GM19452 (cell line): ENCODE results near the gene FOXK2.

Experiments used
- ATAC-seq: cut with Tn5 transposase; IDR thresholded peaks from one replicate; pipeline ENCODE4 v1.9.1; 2021; ENCODE audit not compliant: unreplicated experiment

FOXK2 gene

DNA sequence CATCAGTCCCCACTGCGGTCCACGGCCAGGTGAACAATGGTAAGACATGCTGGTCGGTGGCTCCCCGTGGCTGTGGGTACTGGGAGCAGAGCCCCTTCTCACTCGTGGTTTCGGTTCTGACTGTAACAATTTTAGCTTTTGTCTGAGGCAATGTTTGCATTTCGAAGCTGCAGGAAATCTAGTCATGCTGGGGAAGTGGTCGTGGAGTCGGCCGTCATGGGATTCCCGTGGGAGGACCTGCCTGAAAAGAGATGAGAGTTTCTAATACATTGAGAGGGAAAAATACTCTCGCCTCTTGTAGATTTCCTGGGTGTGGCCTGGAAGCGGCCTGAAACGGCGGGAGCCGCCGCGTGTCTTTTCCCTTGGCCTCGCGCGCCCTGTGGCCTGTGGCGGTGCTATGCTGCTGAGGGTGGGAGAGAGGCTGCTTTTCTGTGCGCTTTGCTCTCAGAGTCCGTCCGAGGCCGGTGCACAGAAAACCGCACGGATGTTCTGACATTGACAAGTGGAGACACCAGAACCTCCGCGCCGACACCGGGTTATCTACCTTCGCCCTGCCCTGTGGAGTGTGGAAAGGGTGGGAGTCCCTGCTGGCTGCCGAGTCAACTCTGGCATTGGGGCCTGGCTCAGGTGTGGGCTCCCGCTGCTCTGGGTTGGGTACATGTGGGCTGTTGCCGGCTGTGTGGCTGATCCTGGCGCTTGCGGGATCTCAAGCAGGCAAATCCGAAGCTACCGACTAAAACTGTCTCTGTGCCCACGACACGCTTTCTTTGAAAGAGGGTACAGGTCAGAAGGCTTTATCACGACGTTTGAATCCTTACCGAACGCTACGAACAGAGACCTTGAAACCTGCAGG, 67.9 kb downstream of the FOXK2 start:
- ATAC-seq: no peak

DNA sequence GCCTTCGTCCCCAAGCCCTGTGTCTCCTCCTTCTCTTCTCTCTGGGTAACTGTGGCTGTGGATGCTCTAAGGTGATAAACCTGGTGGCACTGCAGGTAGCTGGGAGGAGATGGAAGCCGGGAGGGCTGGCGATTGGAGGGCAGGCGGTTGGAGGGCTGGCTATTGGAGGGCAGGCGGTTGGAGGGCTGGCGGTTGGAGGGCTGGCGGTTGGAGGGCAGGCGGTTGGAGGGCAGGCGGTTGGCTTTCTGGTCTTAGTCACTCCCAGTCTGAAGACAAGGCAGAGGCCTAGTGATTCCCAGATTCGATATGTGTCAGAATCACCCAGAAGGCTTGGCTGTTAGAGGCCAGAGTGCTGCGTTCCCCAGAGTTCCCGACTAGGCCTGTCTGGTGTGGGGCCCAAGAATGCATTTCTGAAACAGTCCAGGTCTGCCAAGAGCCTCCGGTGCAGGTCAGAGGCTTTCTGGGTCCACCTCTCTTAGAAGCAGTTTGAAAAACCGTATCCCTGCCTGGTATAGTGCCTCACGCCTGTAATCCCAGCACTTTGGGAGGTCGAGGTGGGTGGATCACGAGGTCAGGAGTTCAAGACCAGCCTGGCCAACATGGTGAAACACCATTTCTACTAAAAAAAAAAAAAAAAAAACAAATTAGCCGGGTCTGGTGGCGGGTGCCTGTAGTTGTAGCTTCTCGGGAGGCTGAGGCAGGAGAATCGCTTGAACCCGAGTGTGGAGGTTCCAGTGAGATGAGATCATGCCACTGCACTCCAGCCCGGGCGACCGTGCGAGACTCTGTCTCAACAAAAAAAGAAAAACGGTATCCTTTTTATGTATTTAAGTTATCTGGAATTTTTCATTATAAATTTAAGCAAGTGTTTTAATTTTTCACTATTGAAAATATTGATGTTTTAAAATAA, 69.0 kb downstream of the FOXK2 start:
- ATAC-seq: no peak

DNA sequence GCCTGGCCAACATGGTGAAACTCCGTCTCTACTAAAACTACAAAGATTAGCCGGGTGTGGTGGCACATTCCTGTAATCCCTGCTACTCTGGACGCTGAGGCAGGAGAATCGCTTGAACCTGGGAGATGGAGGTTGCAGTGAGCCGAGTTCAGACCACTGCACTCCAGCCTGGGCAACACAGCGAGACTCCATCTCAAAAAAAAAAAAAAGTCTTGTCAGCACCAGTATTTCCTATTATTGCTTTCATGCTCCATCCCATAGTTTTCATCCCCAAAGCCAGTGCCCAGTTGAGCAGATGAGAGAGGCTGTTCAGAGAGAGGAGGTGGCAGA, 70.3 kb downstream of the FOXK2 start:
- no peak for ATAC-seq

DNA sequence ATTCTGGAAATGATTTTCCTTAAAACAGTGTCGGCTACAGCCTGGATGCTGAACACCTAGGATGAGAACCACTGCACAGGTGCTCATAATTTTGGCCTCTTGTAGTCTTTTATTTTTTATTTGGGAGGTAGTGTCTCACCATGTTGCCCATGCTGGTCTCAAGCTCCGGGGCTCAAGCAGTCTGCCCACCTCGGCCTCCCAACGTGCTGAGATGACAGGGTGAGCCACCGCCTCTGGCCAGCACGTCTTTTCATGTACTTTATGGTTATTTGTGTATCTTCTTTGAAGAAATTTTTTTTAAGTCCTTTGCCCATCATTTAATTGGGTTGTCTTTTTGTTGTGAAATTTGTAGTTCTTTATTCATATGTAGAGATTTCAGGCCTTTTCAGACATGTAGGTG, 70.7 kb downstream of the FOXK2 start:
- ATAC-seq: no peak

DNA sequence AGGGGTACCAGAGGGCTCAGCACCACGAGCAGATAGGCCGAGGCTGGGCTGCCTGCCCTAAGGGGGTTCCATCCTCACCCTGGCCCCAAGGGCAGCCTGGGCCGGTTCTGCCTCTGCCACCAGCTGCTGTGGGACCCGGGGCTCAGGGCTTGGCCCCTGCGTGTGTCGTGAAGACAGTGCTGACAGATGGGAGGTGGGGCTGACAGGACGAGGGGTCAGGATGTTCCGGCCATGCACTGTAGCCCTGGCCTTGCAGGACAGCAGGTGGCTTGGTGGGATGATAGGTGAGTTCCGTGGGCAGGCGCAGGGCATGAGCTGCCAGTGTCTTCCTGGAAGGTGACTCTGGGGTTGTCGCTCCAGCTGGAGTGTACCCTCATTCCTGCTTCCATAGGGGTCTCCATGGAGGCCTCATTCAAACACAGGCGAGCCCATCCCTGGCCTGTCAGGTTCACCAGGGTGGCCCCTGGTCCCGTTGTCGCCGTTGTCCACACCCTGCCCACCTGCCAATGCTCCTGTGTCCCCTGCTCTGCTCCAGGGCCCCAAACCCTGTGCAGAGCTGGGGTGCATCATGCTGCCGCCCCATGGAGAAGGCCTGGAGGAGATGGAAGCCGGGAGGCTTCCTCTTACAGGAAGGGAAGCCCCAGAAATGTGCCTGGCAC, 71.5 kb downstream of the FOXK2 start:
- no peak for ATAC-seq

DNA sequence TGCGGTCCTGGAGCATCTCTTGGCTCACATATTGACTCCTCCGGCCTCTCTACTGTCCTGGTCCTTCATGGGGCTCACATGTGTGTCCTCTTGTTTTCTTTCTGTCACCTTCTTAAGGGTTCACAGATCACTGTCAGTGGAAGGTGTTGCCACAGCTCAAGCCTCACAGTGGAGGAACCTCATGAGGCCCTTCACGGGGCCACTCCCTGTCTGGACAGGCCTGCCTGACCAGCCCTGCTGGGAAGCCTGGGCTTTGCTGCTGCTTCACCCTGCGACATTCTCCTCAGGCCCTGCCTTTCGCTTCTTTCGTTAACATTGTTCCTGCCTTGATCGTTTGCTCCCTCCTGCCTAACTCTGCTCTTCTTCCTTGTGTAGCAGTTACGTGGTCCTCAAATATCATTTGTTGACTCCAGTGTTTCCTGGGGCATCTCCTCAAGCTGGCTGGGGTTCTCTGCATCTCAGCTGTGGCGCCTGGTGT, 72.8 kb downstream of the FOXK2 start:
- no peak for ATAC-seq

DNA sequence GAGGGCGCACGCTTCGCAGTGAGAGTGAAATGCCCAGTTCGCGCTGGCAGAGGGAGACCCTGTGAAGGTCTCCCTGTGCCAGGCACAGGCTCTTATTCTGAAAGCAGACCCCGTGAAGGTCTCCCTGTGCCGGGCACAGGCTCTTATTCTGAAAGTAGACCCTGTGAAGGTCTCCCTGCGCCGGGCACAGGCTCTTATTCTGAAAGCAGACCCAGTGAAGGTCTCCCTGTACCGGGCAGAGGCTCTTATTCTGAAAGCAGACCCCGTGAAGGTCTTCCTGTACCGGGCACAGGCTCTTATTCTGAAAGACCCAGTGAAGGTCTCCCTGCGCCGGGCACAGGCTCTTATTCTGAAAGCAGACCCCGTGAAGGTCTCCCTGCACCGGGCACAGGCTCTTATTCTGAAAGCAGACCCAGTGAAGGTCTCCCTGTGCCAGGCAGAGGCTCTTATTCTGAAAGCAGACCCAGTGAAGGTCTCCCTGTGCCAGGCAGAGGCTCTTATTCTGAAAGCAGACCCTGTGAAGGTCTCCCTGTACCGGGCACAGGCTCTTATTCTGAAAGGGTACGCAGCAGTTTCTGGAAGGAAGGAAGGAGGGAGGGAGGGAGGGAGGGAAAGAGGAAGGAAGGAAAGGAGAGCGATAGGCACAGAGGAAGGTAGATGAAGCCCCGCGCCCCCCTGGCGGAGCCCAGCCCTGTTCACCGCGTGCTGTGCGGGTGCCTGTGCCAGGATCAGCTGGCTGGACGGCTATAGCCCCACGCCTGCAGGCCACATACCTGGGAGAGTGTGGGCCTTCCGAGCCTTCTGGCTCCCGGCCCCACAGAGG, 73.4 kb downstream of the FOXK2 start:
- no peak for ATAC-seq

DNA sequence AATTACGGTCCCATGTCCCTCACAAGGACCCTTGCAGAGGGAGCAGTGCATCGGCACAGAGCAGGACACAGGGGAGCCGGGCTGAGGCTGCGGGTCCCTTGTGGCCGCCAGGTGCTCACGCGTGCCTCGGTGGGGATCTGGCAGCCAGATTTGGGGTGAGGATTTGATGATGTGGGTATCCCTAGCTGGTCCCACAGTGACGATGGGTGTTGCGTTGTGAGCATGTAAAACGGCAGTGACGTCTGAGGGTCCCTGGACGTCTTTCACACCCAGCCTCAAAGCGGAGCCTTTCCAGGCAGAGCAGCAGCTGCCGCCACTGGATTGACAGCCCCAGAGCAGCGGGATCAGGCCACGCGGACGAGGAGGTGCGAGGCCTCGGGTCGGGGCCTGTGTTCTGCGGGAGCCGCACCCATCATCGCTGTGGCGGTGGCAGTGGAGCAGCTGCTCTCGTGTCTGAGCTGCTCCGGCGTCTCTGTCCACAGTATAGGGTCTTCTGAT, 74.1 kb downstream of the FOXK2 start:
- no peak for ATAC-seq

DNA sequence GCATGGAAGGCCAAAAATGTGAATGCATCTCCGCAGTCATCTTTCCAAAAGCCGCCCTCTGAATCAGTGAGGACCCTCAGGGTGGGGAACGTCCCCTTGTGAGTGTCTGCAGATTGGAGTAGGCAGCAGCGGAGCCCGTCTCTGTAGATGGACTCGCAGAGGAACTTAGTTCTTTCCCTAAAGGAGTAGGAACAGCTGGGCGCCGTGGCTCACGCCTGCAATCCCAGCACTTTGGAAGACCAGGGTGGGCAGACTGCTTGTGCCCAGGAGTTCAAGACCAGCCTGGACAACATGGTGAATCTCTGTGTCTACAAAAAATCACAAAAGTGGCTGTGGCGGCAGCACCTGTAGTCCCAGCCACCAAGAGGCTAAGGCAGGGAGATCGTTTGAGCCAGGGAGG, 75.0 kb downstream of the FOXK2 start:
- no peak for ATAC-seq

DNA sequence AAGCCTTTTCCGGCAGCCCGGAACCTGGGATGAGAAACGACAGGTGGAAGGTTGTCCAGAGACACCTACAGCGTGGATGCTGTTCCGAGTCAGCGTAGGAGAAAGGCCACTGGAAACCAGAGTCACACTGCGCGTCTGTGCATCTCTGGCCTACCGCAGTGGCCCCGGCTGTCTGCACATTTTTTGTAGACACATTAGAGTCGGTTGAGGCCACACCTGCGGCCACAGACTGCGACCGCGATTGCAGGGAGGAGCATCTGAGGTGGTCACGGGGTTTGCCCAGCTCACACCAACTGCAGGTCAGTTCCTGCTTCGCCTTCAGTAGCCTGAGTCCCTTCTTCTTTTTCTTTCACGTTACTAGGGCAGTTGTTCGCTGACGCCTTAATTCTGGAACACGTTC, 76.4 kb downstream of the FOXK2 start:
- ATAC-seq: no peak

DNA sequence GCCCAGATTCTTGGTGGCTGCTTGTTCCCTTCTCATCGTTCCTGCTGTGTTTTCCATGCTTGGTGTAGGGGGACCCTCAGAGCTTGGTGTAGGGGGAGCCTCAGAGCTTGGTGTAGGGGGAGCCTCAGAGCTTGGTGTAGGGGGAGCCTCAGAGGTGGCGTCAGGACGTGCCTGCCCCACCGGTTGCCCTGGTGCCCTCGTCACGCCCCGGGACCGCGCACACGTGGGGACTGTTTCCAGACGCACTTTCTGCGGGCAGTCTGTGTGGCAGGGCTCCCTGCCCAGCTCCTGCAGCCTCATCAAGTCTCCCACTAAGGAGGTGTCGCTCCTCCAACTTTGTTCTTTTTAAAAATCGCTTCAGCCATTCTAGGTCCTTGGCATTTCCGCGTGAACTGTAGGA, 76.8 kb downstream of the FOXK2 start:
- ATAC-seq: no peak

DNA sequence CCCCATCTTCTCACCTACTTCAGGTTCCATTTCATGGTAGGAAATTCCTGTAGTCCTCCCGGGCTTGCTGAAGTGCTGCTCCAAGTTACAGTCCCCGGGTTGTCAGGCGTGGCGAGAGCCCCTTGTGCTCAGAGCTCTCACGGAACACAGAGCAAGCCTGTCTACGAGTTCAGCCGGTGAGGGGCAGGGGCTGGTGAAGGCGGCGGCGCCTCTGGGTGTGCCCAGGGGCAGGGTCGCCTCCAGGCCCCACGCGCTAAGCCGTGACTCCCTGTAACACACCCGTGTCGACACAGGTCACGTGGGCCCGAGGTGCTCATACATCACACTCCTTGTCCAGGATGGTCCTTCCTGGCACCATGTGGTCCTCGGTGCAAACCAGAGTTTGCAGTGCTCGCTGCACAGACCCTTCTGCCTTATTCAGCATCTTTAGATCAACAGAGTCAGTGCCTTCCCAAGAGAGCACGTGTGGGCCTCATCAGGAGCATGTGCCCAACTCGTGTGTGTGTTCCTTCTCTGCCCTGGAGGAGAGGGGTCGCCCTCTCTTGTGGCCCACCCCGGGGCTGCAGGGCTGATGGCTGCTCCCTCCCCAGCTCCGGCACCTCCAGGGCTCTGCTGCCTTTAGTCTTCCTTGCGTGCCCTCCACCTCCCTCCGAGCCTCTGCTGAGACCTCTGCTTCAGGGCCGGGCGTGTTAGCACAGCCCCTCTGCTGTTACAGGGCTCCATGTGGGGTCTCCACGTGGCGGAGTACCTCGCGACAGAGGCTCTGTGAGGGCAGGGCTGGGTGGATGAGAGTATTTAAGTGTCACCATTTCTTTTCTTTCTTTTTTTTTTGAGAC, 77.5 kb downstream of the FOXK2 start:
- ATAC-seq: no peak

DNA sequence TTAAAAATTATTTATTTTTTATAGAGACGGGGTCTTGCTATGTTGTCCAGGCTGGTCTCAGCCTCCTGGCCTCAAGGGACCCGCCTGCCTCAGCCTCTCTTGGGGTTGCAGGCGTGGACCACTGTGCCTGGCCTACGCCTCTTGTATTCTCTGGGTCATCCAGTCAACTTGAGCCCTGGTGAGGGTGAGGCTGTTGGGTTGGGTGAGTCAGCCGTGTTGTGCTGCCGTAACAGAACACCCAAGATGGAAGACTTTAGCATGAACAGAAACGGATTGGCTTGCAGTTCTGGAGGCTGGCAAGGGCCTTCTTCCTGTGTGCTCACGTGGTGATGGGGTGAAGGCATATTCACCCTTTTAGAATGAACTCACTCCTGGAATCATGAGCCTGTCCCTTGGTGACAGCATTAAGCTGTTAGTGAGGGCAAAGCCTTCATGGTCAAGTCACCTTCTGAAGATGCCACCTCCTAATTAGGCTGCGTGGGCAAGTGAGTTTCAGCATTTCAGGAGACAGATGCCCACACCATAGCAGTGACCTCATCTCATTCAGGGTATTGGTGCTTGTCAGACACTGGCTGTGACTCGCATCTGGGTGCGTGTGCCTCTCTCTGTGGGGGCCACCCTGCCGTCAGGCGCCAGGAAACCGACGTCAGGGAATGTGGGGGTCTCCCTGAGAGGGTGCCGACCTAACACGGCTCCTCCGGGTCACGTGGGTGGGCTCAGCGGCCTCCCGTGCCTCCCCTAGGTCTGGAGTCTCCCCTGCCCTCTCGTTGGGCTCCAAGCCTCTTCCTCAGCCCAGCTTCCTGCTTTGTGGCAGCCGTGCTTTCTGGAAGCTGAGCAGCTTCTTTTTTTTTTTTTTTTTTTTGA, 79.0 kb downstream of the FOXK2 start:
- no peak for ATAC-seq

DNA sequence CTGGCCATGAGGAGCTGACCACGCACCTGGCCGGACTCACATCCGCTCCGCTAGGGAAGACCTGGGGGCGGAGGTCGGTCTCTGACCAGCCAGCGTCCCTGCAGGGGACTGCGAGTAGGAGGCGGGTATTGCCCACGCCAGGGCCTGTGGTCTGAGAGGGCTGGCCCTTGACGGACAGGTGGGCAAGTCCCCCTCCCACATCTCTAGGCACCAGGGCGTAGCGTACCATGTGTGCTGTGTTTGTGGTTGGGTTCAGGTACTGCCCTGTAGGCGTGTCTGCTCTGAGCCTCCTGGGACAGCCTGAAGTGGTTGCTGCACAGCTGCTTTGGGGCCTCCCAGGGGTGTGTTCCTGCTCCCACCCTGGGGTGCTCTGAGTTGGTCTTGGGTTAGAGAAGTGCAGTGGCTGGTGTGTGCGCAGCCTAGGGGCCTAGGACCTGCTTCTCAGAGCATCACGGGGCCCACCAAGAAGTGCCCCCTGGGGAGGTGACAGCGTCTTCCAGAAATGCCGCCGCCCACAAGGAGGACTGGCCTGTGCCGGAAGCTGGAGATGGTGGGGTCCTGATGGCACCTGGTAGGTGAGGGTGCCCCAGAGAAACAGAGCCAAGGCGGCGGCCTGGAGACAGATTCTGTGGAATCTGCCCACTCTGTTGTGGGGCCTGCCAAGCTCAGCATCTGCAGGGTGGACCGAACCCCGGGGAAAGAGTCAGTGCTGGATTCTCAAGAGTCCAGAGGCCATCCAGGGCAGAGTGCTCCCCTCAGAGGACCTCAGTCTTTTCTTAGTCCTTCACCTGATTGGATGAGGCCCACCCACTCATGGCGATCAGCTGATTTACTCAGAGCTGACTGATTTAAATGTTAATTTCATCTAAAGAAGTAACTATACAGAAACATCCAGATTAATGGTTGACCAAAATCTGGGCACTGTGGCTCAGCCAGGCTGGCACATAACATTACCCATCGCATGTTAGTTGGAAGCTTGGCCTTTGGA, 80.4 kb downstream of the FOXK2 start:
- no peak for ATAC-seq

DNA sequence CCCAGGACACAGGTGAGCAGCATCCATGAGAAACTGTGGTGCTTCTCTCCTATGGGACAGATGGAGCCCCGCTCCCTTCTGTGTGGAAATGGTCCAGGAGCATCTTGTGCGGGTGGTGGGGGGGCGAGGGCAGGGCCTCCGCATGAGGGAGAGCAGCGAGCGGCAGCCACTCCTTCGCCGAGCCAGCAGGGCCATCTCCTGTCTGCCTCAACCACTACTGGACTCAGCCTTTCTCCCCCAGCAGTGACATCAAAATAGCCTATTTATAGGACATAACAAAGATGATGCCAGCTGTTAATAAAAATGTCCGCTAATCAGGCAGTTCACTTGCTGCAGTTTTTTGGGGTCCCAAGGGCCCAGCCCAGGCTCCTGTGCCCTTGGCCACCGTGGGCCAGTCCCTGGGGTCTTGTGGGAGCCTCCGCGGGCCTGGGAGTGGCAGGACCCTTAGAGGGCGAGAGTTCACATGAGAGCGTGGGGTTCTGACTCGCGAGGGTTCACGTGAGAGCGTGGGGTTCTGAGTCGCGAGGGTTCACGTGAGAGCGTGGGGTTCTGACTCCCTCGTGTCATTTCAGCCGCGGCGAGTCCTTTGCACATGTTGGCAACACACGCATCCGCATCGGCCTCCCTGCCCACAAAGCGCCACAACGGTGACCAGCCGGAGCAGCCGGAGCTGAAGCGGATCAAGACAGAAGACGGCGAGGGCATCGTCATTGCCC, 81.4 kb downstream of the FOXK2 start:
- no peak for ATAC-seq

DNA sequence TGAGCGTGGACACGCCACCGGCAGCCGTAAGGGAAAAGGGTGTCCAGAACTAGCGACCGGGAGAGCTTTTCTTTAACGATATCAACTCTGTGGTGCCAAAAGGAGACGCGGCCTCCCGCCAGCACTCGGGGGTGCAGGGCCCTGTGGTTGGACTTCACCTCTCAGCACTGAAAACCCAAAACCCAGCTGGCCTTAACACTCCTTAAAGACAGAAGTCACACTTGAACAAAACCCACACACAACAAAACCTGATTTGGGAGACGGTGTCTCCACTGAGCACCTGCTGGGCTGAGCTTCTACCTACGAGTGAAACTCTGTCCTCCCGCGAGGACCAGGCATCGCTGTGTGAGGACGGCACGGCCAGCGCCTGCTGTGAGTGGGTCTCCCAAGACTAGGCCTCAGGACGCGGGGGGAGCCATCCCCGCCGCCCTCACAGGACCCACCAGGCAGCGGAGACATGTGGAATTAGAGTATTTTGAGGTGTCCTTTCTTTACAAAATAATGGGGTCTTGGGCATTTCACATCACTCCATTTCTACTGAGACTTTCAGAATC, 82.0 kb downstream of the FOXK2 start:
- ATAC-seq: no peak

DNA sequence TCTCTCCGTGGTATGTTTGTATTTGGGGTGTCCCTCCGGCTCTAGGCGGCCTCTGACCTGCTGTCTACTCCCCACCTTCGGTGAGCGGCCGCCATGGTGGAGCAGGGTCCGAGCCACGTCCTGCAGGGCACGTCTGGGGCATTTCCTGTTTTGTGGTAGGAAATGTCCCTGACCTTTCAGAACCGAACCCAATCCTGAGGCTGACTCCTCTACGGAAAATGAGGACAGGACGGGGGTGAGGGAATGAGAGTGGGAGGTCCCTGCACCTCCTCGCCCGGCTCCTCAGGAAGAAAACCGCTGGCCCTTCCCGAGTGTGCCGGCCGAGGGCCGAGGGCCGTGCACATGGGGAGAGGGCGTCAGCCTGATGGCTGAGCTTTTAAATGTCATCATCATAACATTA, 83.0 kb downstream of the FOXK2 start:
- ATAC-seq: no peak
